Stimulated activated naive CD4-positive, alpha-beta T cell treated with Interleukin-2 at 50 U/mL for 16 hours (primary cell): ENCODE measurements around the gene FMR1.

Source experiments
- DNase-seq: peaks from one replicate; lab custom pipeline; 2025; lab: John Stamatoyannopoulos, UW

Gene FMR1

DNA sequence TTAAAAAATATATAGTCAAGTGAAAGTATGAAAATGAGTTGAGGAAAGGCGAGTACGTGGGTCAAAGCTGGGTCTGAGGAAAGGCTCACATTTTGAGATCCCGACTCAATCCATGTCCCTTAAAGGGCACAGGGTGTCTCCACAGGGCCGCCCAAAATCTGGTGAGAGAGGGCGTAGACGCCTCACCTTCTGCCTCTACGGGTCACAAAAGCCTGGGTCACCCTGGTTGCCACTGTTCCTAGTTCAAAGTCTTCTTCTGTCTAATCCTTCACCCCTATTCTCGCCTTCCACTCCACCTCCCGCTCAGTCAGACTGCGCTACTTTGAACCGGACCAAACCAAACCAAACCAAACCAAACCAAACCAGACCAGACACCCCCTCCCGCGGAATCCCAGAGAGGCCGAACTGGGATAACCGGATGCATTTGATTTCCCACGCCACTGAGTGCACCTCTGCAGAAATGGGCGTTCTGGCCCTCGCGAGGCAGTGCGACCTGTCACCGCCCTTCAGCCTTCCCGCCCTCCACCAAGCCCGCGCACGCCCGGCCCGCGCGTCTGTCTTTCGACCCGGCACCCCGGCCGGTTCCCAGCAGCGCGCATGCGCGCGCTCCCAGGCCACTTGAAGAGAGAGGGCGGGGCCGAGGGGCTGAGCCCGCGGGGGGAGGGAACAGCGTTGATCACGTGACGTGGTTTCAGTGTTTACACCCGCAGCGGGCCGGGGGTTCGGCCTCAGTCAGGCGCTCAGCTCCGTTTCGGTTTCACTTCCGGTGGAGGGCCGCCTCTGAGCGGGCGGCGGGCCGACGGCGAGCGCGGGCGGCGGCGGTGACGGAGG, at the start of gene FMR1:
FMR1 (plus strand) TSS at position 728 of the 831 bp plus-strand sequence. CDS start 261 bp downstream, outside the sequence.
- DNase-seq = peak; percentile 91

DNA sequence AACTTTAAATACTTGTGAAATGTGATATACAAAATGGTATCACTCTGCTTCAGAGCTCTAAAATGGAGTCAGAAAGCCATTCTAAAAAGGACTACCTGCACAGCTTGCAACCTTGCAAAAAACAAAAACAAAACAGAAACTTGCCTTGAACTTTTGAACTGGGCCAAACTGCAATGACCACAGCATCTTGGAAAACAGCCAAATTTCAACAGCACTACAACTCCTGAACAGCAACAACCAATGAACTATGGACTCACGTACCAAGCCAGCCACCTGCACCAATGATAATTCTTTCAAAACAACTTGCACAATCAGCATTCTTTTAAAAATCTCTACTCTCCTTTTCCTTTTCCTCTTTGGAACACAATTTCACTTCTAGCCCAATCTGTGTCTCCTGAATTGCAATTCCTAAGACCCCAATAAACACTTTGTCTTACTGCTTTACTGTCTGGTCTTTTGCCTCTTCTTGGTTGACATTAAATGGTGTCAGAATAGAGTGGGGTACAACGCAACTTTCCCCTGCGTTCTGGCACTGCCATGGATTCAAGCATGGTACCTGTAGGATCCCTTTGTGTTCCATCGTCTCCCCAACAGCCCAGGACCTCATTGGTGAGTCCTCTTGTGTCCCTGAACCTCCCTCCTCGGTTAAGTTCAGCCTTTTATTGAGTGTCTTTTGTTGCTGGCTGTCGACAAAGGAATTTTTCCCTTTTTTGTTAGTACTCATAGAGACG, 35.7 kb upstream of the FMR1 start:
- DNase-seq = no peak

DNA sequence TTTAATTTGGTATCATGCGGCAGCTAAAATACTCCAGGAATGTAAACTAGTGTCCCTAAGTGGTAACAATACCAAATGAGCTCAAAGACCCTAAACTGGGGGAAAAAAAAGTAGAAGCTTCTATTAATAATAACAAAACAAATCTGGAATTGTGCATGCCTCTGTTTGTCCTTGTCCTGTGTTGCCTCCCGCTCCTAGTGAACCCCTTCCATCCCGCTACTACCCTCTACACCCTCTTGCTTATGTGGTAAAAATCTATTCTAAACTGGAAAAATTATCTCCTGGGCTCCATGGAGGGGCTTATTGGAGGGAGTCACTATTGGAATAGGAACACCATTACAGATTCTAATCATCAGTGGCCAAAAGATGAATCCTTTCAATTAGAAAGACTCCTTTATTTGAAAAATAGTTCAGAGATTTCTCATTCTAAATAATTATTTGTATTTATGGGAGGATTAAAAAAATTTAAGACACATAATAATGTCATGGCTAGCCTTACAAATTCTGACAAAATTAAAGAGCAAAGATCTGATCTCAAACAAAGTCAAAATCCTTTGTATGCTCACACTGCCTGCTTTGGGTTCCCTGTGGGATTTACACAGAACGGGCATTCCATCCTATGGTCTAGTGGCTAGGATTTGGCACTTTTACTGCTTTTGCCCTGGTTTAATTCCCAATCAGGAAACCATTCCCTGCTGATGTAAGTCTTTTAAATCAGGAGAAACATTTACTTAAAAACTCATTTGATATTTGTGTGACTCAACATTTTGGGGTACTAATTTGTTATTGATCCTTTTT, 34.7 kb upstream of the FMR1 start:
- DNase-seq = no peak

DNA sequence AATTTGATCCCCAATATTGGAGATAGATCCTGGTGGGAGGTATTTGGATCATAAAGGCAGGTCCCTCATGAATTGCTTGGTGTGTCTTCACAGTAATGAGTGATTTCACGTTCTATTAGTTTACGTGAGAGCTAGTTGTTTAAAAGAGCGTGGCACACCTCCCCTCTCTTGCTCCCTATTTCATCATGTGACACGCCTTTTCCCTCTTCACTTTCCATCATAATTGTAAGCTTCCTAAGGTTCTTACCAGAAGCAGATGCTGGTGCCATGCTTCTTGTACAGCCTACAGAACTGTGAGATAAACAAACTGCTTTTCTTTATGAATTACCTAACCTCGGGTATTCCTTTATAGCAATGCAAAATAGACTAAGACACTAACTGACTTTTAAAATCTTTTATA, 34.0 kb upstream of the FMR1 start:
- DNase-seq = no peak

DNA sequence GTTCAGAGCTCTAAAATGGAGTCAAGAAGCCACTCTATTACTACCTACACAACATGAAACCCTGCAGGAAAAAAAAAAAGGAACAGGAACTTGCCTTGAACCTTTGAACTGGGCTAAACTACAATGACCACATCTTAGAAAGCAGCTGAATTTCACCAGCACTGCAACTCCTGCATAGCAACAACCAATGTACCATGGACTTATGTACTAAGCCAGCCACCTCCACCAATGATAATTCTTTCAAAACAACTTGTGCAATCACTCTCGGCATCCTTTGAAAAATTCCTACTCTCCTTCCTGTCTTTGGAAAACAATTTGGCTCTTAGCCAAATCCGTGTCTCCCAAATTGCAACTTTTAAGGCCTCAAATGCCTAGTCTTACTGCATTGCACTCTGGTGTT, 26.8 kb upstream of the FMR1 start:
- DNase-seq = no peak

DNA sequence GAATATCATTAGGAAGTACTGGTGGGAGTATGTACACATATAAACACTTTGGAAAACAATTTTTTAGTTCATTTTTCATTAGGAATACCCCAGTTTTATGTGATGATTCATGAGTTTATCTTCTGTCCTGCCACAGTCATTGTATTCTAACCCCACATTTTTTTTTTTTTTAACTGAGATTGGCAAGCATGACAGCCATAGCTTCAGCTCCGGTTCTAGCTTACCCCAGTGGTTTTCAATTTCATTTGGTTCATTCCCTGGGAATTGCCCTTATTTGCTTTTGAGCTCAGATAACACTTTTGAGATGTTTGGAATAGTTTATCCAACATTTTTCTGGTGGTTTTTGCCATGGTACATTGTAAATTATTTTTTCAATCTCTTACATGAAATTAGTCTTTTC, 21.0 kb upstream of the FMR1 start:
- no peak for DNase-seq

DNA sequence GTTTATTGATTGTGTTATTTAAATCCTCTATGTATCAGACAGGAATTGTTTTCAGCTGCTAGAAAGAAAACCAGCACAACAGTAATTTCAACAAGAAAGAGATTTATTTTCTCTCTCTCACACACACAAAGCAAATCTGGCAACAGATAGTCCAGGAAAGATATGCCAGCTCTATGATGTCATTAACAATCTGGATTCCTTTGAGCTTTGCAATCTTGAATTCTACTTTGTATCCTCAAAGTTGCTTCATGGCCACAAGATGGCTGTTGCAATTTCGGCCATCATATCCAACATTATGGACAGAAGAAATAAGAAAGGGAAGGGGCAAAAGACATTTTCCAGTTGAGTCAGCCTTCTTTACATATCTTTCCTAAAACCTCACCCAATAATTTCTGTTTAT, 19.8 kb upstream of the FMR1 start:
- no peak for DNase-seq

DNA sequence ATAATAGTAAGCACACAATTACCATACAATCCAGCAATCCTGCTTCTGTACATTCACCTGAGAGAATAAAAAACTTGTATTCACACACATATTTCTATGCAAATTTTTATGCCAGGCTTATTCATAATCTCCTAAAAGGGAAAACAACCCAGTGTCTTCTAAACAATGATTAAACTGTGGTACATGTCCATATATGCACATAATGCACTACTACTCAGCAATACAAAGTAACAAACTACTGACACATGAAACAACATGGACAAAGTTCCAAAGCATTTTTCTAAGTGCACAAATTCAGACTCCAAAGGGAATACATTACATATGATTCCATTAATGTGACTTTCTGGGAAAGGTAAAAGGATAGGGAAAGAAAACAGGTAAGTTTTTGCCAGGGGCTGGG, 18.0 kb upstream of the FMR1 start:
- DNase-seq = no peak

DNA sequence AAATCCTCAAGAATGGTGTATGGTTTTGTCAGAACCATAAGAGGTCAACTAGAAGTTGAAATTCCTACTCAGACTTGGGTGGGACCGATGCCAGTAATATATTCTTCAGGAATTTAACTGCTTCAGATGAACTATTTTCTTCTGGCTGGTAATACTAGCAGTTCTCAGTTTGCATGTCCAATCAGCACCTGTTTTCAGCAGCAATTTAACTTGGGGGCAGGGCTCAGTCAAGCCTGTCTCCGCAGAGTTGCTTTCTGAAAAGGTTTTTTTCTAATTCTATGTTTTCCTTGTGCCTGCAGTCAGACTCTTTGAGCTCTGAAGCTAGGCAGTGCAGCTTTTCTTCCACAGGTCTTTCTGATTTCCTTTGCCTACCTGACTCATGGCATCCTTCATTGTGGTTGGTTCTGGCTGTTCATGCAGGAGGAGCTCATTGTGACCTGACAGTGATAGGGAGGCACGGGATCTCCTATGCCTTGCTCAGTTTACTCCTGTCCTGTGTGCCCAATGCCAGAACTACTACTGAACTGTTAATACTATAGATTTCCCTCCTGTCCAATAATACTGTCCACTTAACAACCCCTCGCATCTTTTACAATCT, 17.3 kb upstream of the FMR1 start:
- no peak for DNase-seq

DNA sequence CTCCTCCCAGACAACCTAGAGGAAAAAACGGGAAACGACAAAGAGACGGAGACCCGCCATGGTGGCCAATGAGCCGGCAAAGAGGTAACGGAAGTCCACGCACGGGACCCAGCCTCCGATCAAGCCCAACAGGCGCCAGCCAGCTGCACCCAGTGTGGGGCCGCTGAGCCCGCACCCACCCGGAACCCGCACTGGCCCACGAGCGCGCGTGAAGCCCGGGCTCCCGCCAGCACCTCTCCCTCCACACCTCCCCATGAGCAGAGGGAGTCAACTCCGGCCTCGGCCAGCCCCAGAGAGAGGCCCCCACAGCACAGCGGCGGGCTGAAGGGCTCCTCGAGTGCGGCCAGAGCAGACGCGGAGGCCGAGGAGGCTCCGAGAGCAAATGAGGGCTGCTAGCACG, 14.6 kb upstream of the FMR1 start:
- DNase-seq = no peak

DNA sequence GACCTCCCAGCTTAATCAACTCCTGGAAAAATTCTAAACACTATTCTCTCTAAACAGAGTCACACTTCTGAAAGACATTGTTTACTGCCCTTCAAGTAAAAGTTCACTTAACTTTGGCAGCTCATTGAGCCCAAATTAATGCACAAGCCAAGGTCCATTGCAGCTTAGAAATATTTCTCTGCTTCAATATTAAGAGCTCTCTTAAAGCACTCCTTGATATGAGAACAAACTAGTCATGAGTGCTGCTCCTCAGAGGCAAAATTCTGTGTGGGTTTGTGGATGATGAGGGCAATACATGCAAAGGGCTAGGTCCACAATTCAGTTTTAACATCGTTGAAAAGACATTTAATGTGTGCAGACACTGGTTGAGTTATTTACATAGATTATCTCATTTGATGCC, 12.8 kb upstream of the FMR1 start:
- no peak for DNase-seq

DNA sequence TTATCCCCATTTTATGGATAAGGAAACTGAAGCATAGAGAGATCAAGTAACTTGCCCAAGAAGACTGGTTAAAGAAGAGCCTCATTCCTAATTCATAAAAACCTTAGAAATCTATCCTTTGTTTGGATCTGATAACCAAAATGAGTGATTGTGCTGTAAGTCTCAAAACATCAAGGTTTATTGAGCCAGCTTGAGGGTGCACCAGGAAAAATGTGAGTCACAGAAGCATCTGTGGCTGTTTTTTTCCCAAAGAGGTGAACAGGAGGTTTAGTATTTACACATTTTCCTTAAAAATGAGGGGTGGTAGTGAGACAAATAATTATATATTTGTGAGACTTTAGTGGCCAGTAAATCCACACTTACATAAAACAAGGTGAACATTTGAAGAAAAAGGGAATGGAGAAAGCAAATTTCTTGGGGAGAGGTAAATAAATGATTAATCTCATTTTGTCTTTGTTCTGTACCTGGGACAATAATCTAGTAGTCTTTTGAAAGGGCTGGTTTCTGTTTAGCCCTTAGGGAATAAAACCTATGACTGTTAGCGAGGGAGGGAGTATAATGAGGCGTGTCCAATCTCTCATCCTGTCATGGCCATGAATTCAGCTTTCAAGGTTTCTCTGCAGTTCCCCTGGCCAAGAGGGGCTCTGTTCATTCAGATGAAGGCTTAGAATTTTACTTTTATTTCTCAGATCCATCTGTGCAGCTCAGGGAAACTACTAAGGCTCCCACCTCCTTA, 12.2 kb upstream of the FMR1 start:
- DNase-seq = no peak

DNA sequence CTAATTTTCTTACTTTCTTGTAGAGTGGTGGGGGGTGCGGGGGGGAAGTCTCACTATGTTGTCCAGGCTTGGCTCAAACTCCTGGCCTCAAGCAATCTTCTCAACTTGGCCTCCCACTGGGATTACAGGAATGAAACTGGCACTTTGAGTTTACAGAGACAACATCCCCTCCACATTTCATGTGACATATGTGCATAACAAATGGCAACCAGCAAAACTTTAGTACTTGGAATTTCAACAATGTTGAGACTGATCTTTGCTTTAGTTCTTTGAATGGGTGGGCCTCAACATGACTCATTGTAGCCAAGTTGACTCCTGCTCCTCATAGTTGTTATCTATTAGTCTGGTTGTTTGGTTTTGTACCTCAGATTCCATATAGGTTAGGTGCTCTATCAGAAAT, 11.4 kb upstream of the FMR1 start:
- no peak for DNase-seq

DNA sequence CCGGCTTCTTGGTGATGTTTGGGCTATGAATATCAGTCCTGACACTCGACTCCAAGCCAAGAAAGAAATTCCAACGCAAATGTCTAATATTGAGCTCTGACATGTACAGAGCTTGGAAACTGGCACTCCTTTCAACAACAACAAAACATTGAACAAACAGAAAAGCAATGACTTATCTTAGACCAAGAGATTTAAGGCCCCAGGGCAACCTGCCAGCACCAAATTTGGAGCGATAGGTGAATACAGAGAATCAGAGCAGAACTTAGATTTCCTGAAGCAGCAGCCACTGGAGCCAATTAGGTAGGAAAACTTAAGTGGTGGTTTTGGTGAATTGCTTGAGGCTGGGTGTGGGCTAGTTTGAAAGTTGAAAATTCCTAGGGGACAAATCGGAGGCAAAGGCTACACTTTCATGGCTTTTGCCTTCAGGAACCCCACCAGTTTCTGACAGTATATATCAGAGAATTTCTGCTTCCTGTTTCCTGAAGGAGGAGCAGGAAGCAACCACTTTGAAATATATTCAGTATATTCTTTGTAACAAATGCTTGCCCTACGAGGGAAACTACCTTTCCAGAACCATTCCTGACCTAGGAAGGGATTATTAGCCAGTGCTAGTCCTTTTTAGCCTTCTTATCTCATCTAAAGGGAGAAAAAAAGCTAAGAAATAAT, 10.1 kb upstream of the FMR1 start:
- no peak for DNase-seq

DNA sequence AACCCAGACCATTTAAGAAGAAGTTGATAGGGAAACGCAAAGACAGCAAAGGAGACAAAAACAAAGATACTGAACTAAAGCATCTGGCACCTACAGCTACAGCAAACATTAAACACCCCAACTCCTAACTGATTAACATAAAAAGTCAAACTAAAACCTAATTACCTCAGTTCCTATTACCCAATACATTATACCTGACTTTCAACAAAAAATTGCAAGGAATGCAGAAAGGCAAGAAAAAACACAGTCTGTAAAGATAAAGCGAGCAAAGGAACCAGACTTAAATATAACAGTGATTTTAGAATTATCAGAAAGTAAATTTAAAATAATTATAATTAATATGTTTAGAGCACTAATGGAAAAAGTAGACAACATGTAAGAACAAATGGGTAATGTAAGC, 9.4 kb upstream of the FMR1 start:
- no peak for DNase-seq

DNA sequence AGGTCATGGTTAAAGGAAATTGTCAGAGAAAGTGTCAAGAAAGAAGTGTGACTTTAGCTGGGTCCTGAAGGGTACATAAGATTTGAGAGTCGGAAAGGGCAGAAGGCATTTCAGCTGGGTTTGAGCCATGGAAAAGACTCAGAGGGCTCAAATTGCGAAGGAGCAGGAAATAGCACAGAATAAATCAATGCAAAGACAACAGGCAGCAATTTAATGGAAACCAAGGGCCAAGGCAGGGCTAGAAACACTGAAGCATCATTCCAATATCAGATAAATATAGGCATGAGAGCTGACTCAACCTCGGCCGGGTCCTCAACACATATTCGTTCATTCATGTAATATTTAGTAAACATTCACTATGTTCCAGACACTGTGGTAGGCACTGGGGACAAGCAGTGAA, 3.6 kb upstream of the FMR1 start:
- no peak for DNase-seq

DNA sequence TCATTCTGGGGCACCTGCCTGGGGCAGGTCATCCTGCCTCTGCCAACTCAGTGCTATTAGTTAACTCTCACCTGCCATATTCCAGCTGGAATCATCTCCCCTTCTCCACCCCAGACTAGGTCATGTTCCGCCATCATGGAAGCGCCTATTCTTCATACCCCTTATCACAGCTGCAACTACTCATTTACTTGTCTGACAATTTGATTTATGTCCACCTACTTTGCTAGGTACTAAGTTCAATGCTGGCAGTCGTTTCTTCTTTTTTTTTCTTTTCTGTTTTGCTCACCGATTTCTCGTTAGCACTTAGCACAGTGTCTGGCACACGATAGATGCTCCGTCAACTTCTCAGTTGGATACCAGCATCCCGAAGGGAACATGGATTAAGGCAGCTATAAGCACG, 1.1 kb upstream of the FMR1 start:
- DNase-seq = no peak

DNA sequence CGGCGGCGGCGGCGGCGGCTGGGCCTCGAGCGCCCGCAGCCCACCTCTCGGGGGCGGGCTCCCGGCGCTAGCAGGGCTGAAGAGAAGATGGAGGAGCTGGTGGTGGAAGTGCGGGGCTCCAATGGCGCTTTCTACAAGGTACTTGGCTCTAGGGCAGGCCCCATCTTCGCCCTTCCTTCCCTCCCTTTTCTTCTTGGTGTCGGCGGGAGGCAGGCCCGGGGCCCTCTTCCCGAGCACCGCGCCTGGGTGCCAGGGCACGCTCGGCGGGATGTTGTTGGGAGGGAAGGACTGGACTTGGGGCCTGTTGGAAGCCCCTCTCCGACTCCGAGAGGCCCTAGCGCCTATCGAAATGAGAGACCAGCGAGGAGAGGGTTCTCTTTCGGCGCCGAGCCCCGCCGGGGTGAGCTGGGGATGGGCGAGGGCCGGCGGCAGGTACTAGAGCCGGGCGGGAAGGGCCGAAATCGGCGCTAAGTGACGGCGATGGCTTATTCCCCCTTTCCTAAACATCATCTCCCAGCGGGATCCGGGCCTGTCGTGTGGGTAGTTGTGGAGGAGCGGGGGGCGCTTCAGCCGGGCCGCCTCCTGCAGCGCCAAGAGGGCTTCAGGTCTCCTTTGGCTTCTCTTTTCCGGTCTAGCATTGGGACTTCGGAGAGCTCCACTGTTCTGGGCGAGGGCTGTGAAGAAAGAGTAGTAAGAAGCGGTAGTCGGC, 528 bp downstream of the FMR1 start:
- DNase-seq = peak; percentile 6

DNA sequence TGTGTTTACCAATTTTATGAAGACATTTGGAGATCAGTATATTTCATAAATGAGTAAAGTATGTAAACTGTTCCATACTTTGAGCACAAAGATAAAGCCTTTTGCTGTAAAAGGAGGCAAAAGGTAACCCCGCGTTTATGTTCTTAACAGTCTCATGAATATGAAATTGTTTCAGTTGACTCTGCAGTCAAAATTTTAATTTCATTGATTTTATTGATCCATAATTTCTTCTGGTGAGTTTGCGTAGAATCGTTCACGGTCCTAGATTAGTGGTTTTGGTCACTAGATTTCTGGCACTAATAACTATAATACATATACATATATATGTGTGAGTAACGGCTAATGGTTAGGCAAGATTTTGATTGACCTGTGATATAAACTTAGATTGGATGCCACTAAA, 1.9 kb downstream of the FMR1 start:
- no peak for DNase-seq

DNA sequence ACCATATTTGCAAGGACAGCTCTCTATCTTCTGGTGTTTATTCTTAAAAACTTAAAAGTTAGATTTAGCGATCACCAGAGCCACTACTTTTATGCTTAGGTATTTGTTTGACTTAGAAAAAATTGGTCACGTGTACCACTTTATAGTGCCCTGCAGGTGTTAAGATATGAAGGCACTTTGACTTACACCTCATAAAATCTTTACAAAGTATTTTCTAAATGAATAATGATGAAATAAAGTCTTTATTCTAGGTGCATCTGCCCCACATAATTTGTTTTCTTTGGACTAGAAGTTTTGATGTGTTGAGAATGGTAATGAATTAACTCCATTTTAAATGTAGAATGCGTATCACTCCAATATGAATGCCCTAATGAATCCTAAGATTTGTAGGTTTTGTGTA, 2.9 kb downstream of the FMR1 start:
- DNase-seq = no peak
